ENCODE measurements around the gene CITED4.

The CITED4 gene

DNA sequence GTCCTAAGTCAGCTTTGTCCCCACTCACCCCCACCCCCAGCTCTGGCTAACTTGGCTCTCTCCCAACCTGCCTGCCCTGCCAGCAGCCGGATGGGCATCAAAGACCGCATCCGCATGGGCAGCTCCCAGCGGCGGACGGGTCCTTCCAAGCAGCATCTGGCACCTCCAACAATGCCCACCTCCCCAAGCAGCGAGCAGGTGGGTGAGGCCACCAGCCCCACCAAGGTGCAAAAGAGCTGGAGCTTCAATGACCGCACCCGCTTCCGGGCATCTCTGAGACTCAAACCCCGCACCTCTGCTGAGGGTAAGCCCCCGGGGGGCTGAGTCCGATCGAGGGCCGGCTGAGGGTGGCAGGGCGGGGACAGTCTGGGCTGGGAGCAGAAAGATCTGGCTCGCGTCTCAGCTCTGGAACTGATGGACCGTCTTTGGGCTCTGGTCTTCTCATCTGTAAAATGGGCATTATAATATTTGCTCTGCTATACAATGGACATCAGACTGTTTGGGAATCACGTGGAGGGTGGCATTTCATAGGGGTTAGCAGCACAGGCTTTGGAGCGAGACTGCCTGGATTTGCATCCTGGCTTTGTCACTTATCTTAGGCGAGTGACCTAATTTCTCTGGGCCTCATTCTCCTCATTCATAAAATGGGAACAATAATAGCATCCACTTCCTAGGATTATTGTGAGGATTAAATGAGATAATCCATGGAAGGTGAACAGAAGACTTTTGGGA, 31.0 kb downstream of the CITED4 start:
- DNase-seq = no peak

DNA sequence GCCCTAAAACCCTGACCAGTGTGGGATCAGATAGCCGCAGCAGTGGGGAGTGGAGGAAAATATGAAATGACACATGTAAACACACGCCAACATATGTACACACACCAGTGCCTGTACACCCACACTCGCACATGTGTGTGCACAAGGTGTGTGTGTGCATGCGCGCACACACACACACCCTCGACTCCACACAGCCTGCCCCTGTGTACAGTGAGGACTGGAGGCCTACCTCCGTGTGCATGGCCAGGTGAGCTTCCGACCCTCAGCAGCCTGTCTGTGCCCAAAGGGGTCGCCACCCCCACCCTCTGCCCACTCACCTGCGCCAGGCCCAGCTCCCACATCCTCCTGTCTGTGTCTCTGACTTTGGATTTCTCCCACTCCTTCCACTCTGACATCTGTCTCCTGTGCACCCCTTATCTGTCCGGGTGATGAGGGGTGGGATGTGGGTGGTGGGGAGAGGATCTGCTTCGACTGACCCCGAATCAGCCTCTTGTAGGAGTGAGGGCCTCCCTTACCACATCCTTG, 31.7 kb downstream of the CITED4 start:
- no peak for DNase-seq

DNA sequence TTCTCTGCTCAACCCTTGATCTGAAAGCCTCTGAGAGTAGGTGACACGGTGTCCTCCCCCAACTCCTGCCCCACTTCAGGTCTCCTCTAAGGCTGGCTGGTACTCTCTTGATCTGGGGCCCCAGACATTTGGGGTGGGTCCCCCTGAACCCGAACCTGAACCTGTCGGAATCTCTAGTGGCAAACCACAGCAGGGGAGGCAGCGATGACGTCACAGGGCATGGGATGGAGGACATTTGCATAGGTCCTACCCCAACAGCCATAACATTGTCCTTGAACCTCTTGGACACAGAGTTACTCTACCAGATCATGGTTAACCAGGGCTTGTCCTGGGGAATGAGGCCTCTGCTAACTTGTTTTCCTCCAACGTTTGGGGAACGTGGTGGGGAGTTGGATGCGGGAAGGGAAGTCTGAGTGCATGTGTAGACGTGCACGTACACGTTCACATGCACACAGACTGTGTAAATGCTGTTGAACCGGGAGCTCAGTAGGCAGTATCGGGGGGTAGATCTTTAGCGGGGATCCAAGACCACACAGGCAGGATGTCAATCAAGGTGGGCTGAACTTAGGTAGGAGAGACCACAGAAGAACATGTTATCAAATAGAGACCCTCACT, 32.4 kb downstream of the CITED4 start:
- DNase-seq = no peak

DNA sequence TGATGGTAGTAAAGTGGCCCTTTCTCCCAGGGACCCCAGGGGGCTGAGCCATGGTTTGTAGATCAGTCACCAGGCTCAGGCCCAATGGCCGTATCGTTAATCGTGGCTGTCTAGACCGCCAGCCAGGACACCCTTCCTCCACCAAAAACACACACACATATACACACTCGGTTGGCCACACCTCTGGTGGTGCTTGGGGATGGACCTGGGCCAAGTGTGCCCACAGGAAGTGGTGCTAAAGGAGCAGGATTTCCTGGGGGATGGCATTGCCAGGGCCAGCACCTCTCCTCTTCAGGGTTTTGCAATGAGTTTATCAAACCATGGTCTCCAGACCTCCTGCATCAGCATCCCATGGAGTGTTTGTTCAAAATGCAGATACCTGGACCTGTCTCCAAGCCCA, 36.2 kb downstream of the CITED4 start:
- DNase-seq = no peak

DNA sequence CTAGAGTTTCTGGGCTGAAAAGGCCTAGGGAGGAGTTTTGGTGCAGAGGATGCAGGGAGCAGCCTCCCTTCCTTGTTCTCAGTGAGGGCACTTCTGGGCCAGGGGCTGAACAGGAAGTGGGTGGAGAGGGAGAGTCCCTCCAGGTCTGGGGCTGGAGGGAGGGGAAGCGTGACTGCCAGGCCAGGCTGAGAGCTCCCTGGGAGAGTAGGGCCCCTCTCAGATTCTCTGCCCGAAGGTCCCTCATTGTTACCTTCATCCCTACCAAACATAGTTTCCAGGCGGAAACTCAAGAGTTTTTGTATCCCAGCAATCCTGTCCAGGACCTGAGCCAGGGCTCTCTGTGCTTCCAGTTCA, 36.8 kb downstream of the CITED4 start:
- DNase-seq = no peak

DNA sequence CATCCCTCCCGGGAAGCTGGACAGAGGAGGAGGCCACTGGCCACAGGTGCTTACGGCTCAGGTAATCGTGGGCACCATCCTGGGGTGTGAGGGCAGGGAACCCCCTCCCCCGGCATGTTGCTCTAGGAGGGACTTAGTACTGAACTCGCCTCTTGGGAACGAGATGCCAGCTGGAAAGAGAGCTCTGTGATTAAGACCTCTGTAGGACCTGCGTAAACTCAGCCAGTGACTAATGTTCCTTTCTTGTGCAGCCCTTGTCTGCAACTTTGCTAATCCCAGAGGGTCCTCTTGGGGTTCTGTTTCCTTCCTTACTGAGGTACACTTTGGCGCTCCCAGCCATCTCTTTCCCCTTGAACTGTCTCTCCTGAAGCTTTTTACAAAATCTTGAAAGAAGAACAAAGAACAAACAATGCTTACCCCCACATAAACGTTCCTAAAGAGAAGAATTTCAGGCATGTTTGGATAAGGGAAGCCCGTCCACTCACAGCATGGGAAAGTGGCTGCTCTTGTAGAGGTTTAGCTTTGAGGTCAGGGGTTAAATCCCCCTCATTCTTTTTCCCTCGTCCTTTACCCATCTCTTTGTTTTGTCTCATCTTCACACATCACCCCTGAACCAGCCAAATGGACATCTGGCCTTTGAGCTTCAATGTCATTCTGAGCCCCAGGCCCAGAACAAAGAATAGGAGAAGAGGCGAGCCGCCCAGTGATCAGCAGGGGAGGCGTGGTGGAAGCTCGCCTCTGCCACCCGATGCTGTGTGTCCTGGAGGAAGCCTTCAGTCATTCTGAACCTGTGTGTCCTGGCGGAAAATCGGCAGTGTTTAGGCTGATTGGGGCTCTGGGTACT, 37.4 kb downstream of the CITED4 start:
- no peak for DNase-seq

DNA sequence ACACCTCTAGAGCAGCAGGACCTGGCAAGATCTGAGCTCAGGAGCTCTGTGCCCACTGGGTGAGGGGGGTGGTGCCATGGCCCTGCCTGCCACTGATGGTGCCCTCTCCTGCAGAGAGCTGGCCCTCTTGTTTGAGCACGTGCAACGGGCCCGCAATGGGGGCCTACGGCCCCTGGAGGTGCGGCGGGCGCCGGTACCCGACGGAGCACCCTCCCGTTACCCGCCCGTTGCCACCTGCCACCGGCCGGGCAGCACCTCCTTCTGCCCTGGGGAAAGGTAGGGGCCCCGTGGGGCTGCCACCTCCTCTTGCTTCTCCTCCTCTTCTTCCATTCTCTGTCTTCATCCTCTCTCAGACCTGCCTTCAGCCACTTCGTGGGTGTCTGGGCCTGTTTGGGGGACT, 38.2 kb downstream of the CITED4 start:
- no peak for DNase-seq

DNA sequence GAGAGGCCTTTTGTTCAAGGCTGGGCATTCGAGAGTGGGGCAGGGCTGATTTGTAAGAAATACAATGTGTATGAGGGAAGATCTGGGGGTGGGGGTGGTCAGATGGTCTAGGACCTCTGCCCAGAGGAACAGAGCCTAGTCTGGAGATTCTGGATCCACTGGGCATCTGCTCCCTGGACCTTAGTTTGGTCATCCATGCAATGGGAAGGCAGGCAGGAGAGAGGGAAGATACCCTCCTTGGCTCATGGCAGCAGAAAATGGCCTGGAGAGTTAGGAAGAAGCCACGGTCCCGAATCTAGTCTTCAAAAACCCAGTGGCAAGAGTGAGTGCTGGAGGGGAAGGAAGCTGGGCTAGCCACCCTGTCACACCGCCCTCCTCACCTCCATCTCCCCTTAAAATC, 38.8 kb downstream of the CITED4 start:
- no peak for DNase-seq

DNA sequence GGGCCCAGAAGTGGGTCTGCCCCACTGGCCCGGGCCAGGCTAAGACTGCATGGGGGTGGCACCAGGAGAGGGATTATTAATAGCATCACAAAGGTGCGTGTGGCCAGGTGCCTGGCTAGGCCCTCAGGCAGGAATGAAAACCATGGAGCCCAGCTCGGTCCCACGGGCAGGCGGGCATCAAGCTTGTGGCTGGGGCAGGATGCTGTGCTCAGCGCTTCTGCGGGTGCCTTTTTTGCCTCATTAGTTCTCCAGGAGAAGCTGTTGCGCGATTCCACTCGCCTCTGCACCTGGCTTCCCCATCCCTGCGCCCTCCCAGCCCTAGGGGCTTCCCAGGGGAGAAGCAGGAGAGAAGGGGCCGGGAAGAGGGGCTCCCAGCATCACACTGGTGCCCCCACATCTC, 39.3 kb downstream of the CITED4 start:
- no peak for DNase-seq

DNA sequence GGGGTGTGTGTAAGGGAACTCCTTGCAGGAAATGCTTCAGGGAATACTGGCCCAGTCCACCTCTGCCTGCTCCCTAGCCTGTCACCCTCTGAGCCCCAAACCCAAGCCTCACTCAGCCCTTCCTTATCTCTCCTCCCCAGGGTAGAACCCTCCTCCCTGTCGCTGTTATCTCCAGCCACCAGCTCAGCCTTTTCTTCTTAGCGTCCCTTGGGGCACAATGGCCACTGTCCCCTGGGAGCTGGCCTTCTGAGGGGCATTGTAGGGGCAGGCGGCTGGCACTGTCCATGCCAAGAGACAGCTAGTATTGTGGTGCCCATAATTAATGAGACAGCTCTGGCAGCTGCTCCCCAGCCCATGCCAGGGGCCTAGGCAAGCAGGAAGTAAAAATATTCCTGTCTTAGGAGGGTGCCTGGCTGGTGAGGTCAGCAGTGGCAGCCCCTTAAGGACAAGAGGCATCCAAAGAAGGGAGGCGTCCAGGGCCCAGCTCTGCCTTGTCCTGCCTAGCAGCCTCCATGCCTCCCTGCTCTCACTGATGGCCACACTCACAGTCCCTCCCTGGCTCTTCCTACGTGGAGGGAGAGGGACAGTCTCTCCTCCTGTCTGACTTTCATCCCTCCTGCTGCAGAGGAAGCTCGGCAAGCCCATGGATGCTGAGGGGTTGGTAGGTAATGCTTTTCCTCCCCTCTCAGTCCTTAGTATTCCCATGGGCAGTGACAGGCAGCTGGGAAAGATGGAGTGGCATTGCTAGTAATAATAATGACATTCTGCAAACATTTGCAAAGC, 41.1 kb downstream of the CITED4 start:
- no peak for DNase-seq

DNA sequence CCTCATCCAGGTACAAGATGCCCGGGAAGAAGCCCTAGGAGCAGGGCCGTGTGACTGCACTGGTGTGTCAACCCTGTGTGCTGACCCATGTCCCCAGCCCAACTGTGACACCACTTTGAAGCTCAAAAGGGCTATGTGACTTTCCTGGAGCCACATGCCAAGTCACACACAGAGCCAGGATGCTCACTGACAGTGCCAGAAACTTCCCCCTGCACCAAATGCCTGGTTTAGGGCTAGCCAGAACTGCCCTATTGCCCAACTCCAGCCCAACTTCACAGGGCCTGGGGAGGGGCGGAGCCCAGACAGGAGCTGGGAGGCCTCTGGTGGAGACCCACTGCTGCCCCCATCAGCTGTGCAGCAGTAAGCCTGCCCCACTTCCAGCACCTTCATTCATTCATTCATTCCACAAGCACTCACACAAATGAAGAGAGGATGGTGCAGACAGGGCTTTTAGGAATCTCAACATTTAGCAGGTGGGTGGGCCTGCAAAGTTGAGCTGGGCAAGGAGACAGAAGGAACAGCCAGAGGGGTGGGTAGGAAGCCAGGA, 41.8 kb downstream of the CITED4 start:
- DNase-seq = no peak

DNA sequence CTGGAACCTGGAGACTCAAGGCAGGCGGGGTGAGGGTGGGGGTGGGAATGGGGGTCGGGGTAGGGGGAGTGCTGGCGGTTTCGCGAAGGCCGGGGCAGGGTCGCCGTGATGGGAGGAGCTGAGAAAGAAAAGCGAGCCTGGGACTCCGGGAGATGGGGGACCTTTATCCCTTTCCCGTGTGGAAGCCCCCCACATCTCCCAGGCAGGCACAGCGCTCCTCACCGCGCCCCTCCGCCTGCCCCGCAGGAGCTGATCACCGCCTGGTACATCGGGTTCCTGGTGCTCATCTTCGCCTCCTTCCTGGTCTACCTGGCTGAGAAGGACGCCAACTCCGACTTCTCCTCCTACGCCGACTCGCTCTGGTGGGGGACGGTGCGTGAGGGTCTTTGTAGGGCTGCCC, 43.1 kb downstream of the CITED4 start:
- no peak for DNase-seq

DNA sequence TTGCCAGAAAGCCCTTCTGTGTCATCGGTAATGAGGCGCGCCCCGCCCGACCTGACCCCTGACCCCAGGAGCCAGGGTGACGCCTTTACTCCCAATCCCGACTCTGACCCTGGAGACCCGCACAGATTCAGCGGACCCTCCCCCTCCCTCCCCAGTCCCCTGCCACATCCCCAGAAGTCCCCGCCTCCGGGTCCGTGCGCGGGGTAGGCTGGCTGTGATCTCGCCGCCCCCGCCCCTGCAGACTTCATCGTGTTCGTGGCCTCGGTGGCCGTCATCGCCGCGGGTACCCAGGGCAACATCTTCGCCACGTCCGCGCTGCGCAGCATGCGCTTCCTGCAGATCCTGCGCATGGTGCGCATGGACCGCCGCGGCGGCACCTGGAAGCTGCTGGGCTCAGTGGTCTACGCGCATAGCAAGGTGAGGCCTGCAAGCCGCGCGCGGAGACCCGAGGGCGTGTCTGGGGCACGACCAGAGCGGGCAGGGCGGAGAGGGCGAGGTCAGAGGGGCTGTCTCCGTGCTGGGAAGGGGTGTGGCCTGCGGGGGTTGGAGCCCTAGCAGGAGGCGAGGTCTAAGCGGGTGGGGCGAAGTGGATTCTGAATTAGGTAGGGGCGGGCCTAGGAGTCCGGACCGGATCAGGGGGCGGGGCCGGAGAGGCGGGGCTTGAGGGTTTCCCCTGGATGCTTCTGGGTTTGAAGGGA, 43.8 kb downstream of the CITED4 start:
- DNase-seq = no peak

DNA sequence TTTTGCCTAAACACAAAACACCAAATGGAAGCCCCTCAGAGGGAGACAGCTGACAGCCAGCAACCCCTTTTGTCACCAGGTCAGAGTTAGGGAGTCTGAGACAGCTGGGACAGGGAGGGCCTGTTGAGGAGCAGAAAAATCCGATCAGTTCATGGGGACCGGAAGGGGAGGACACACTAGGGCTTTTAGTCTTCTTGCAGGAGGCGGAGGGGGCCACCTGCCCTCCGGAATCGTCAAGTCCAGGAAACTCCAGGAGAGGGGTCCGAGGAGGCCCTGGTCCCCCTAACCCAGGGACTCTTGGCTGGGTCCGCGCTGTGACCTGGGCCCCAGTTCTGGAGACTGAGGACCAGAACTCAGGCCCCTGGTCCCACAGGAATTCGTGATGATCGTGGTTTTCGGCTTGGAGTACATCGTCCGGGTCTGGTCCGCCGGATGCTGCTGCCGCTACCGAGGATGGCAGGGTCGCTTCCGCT, 44.3 kb downstream of the CITED4 start:
- DNase-seq = no peak

DNA sequence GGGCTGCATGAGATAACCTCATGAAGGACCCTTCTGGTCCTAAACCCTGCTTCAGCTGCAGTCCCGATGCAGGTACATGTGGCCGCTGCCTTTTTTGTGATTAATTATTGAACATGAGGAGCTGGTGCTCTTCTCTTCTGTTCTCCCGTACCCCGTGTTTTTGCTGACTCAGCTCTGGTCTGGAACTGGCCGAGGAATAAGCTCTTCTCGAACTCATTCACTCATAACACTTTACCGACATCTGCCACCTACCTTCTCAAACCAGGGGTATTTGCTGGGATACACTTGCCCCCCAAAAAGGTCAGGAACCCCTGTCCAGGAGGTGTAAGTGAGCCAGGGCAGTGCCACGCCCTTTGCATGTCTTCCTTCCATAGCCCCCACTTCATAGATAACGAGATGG, 46.7 kb downstream of the CITED4 start:
- no peak for DNase-seq

All from NCI-H187 (cell line).